ENCODE measurements around the gene DARS1.

Gene DARS1

DNA sequence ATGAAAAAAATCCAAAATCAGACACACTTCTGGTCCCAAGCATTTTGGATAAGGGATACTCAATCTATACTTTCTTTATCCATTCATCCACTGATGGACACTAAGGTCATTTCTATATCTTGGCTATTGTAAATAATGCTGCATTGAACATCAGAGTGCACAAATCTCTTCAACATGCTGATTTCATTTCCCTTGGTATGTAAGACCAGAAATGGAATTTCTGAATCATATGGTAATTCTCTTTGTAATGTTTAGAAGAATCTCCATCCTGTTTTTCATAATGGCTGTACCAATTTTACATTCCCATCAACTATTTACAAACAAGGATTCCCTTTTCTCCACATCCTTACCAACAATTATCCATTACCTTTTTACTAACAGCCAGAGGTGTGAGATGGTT, 75.5 kb downstream of the DARS1 start:
- Histone ChIP-seq H3K36me3 (ENCODE audit: insufficient read depth, low read length) (peaks cover 80% of the 10 kb centered on the region), H3K27ac (ENCODE audit: low read depth, low read length, poor library complexity, severe bottlenecking) (no peak overlapping the region)

DNA sequence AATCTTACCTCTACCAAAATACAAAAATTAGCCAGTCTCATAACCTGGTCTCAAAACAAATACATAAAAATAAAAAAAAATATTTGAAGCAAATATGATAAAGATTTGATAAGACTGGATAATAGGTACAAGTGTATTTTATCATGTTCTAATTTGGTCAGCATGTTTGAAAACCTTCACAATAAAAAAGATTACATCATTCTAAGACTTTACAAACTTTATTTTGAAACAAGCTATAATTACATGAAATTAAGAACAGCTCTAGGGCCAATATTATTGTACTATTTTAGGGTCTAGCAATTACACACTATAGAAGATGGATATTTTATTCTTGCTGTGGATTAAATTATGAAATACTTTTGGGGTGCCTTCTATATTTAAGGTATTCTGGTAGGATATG, 79.7 kb downstream of the DARS1 start:
- no peak overlapping the region for H3K9ac ChIP-seq (ENCODE audit: low read length)
- H3K4me2 ChIP-seq (ENCODE audit: low read length), result no peak overlapping the region
- H3K27ac ChIP-seq (ENCODE audit: low read depth, low read length, poor library complexity, severe bottlenecking), result no peak overlapping the region
- H3K79me2 ChIP-seq (ENCODE audit: insufficient read depth, low read length), result no peaks in the 10 kb centered on the region
- peaks cover 49% of the 10 kb centered on the region for H3K36me3 ChIP-seq (ENCODE audit: insufficient read depth, low read length)
- H3K4me1 ChIP-seq (ENCODE audit: insufficient read depth, low read length, severe bottlenecking), result no peaks in the 10 kb centered on the region
- no peaks in the 10 kb centered on the region for H3K9me2 ChIP-seq (ENCODE audit: low read depth, low read length)
- H2AFZ ChIP-seq (ENCODE audit: low read length), result no peak overlapping the region
- no peak overlapping the region for H3K4me3 ChIP-seq (ENCODE audit: low read depth, low read length, poor library complexity, severe bottlenecking)
- H3K9me3 ChIP-seq (ENCODE audit: low read length), result no peaks in the 10 kb centered on the region
- TF ChIP-seq, protein P1, sequence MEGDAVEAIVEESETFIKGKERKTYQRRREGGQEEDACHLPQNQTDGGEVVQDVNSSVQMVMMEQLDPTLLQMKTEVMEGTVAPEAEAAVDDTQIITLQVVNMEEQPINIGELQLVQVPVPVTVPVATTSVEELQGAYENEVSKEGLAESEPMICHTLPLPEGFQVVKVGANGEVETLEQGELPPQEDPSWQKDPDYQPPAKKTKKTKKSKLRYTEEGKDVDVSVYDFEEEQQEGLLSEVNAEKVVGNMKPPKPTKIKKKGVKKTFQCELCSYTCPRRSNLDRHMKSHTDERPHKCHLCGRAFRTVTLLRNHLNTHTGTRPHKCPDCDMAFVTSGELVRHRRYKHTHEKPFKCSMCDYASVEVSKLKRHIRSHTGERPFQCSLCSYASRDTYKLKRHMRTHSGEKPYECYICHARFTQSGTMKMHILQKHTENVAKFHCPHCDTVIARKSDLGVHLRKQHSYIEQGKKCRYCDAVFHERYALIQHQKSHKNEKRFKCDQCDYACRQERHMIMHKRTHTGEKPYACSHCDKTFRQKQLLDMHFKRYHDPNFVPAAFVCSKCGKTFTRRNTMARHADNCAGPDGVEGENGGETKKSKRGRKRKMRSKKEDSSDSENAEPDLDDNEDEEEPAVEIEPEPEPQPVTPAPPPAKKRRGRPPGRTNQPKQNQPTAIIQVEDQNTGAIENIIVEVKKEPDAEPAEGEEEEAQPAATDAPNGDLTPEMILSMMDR (IDR thresholded peaks at IDR 0.05; ENCODE audit: low read length), result no peak
- no peak for TF ChIP-seq EZH2 (IDR thresholded peaks at IDR 0.05; ENCODE audit: borderline replicate concordance, low read length)
- no peaks in the 10 kb centered on the region for H3F3A ChIP-seq (ENCODE audit: insufficient read depth, low read length)
- no peaks in the 10 kb centered on the region for H4K20me1 ChIP-seq (ENCODE audit: insufficient read depth, low read length)
- H3K27me3 ChIP-seq (ENCODE audit: insufficient read depth, low read length), result no peaks in the 10 kb centered on the region

More for the DNA sequence above, 75.5 kb downstream of the DARS1 start:
- Histone ChIP-seq H3K4me1 (ENCODE audit: insufficient read depth, low read length, severe bottlenecking) (peaks cover 9% of the 10 kb centered on the region), H3K4me2 (ENCODE audit: low read length) (no peak overlapping the region), H3F3A (ENCODE audit: insufficient read depth, low read length) (no peaks in the 10 kb centered on the region; the same call in 1 of the 2 replicates), H3K79me2 (ENCODE audit: insufficient read depth, low read length) (no peaks in the 10 kb centered on the region), H3K9me2 (ENCODE audit: low read depth, low read length) (no peaks in the 10 kb centered on the region), H4K20me1 (ENCODE audit: insufficient read depth, low read length) (no peaks in the 10 kb centered on the region), H3K9ac (ENCODE audit: low read length) (no peak overlapping the region), H3K4me3 (ENCODE audit: low read depth, low read length, poor library complexity, severe bottlenecking) (no peak overlapping the region), H2AFZ (ENCODE audit: low read length) (no peak overlapping the region), H3K27me3 (ENCODE audit: insufficient read depth, low read length) (no peaks in the 10 kb centered on the region), H3K9me3 (ENCODE audit: low read length) (no peaks in the 10 kb centered on the region)
- no peak for TF ChIP-seq EZH2 (IDR thresholded peaks at IDR 0.05; ENCODE audit: borderline replicate concordance, low read length)
- TF ChIP-seq, protein P1 (IDR thresholded peaks at IDR 0.05; ENCODE audit: low read length), result no peak

DNA sequence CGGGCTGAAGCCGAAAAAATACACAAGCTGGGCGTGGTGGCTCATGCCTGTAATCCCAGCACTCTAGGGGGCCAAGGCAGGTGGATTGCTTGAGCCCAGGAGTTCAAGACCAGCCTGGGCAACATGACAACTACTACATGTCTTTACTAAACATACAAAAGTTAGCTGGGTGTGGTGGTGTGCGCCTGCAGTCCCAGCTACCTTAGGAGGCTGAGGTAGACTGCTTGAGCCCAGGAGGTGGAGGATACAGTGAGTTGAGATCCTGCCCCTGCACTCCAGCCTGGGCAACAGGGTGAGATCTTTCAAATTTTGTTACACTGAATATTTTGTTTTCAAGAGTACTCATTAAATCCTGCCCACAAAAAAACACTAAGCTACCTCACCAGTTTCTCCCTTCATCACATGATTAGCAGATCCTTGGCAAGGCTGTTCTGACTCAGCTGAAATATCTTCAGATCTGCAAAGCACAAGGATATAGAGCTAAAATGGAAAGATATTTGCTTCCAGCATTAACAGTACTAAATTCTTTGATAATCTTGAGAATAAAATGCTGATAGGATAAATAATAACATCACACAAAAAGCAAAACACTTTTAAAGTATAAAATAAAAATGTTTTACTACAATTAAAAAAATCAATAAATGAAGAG, 81.0 kb downstream of the DARS1 start:
- Histone ChIP-seq H3K4me3 (ENCODE audit: low read depth, low read length, poor library complexity, severe bottlenecking) (no peak overlapping the region), H3K27me3 (ENCODE audit: insufficient read depth, low read length) (no peaks in the 10 kb centered on the region), H3K9me3 (ENCODE audit: low read length) (no peaks in the 10 kb centered on the region), H3K9ac (ENCODE audit: low read length) (no peak overlapping the region), H3K9me2 (ENCODE audit: low read depth, low read length) (no peaks in the 10 kb centered on the region), H3K27ac (ENCODE audit: low read depth, low read length, poor library complexity, severe bottlenecking) (no peak overlapping the region), H3K79me2 (ENCODE audit: insufficient read depth, low read length) (no peaks in the 10 kb centered on the region), H4K20me1 (ENCODE audit: insufficient read depth, low read length) (no peaks in the 10 kb centered on the region), H3F3A (ENCODE audit: insufficient read depth, low read length) (no peaks in the 10 kb centered on the region), H3K36me3 (ENCODE audit: insufficient read depth, low read length) (peaks cover 37% of the 10 kb centered on the region), H2AFZ (ENCODE audit: low read length) (no peak overlapping the region), H3K4me2 (ENCODE audit: low read length) (no peak overlapping the region), H3K4me1 (ENCODE audit: insufficient read depth, low read length, severe bottlenecking) (no peaks in the 10 kb centered on the region)
- no peak for TF ChIP-seq EZH2 (IDR thresholded peaks at IDR 0.05; ENCODE audit: borderline replicate concordance, low read length)
- TF ChIP-seq, protein P1 (IDR thresholded peaks at IDR 0.05; ENCODE audit: low read length), result no peak
